NCI-H2227 treated with DMSO at 0.1 percent for 48 hours (cell line): ENCODE measurements around the gene DTD1.
A peak's percentile ranks its signal among the peaks of the same experiment; 100 is the strongest.
"Not testable (repeated sequence)": the region's sequence is repeated elsewhere in the genome, so short reads cannot be mapped to it uniquely, and the experiment has no call there.

Source experiments
- DNase-seq: peaks from one replicate; lab custom pipeline; 2025; lab: John Stamatoyannopoulos, UW

The DTD1 gene

DNA sequence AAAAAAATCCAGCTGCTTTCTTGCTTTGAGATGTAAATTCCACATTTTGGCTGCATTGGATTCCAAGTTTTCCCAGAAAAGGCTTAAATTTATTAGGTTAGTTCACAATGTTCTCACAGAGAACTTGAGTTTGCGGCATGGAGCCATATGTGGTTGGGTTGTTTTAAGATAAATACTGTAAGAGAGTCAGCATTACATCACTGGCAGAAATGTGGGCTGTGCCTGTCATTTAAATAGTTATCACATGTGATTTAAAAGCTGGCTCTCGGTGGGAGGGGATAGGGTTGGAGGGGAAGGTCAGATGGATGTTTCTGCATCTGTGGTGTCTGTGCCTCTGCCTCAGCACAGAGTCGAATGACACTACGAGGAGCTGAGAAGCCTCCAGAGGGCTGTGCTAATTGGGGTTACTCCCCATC is 151.9 kb downstream of the DTD1 start:
- peak; percentile 77 for DNase-seq

- DNase-seq = no peak
Measured at GRCh38 chr20:18740726-18741125, 152.9 kb downstream of the DTD1 start.

DNA sequence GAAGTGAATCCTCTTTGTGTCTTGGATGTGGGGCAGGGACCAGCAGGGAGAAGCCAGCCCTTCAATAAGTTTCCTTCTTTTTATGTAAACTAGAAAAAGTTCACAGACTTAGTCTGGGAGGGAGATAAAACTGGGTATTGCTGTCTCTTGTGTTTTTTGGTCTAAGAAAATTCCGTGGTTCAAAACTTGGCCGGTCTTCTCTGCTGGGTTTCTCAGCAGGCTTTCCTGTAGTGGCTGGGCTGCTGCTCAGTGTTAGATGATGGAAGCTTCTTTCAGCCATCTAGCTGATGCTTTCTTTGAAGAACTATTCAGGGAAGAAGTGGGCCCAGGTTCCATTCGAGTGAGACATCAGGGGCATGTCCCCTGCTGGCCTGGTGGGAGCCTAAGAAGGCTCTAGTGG is 155.0 kb downstream of the DTD1 start:
- no peak for DNase-seq

GRCh38 chr20:18743665-18744440 is 156.0 kb downstream of the DTD1 start:
- DNase-seq = no peak

DNA sequence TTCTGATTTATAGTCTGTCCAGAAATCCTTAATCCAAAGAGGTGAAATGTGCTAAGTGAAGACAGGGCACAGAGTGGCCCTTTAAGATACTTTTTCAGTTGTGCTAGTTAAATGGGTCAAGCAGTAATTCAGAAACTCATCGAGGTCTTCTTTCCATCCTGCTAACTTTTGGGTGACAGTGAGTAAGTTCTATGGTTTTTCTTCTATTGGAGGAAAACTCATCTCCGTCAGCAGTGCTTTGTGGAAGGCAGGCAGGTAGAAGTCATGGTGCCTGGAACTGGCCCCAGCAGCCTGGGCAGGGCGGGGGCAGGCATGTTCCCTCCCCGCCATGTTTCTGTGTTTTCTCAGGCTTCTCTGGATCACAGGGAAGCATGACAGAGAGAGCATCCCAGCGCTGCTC is 159.2 kb downstream of the DTD1 start:
- DNase-seq = no peak

- no peak for DNase-seq
Measured at GRCh38 chr20:18748987-18749386, 161.1 kb downstream of the DTD1 start.

DNA sequence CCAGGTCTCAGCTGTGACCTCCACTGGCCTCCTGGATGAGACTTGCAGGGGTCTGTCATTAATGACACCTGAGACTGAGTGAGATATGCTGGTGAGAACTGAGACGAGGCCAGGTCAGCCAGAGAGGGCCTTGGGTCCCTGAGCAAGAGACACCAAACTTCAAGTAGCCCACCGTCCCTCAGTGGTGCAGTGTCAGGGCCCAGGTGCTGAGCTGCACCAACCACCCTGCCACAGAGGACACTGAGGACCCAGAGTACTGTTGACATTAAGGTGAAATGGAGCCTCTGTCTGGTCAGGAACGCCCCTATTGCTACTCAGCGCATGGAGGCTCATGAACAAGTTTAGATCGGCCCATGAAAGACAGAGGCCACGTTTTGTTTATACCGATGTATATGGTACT is 161.7 kb downstream of the DTD1 start:
- no peak for DNase-seq

DNA sequence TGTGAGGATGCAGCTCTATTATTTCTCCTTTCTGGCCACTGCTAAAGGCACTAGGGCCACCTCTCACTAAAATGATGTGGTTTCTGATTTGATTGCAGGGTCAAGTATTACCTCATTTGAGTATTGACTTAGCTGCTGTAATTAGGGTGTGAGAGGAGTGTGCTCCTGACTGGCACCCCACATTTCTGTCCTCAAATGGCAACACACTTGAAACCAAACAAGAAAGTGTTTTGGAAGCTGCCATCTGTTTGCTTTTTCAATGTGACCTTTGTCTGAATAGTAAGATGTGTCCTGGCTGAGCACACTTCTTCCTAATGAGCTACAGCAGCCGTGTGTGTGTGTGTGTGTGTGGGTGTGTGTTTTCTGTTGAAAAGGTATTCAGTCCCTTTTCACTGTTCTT is 162.9 kb downstream of the DTD1 start:
- DNase-seq = peak; percentile 73

DNA sequence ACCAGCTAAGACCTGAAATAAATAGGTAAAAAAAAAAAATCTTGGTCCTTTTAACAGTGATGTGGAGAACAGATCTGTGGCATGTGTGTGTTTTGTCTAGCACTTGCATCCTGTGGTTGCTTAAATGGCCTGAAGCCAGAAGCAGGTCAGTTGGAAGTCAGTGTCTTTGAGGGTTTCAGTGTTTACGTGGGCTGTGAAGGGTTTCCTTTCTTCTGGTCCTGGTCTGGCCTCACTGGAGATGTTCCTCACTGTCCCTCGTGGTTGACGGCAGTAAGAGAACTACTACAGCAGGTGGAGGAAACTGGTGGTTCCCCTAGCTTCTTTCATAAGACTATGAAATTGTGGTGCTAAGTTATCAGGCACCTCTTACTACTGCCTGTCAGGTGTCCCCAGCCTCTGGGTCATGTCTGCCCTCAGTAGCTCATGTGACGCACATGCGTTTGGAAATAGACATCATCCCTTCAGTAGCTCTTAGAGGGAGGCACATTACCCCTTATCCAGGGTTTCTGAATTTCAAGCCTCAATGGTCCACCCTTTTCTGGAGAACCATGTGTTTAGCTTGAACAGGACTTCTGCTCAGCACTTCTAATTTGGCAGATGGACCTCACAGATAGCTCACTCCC is 166.3 kb downstream of the DTD1 start:
- no peak for DNase-seq

DNA sequence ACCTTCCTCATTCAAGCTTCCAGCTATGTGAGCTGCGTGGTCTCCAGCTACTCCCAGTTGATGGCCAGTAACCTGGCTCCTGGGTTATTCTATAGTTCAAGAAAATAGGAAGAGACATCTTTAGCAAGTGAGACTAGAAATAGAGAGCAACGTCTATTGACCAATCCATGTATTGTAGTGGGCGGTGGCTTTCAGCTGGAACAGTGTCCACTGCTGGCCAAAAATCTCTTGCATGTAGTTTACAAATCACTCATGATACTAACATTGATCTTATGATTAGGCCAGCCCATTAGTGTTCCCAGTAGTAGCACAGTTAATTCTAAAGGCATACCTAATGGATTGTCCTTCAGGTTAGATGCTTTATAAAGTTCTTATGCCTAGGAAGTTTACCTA is 166.8 kb downstream of the DTD1 start:
- no peak for DNase-seq

DNA sequence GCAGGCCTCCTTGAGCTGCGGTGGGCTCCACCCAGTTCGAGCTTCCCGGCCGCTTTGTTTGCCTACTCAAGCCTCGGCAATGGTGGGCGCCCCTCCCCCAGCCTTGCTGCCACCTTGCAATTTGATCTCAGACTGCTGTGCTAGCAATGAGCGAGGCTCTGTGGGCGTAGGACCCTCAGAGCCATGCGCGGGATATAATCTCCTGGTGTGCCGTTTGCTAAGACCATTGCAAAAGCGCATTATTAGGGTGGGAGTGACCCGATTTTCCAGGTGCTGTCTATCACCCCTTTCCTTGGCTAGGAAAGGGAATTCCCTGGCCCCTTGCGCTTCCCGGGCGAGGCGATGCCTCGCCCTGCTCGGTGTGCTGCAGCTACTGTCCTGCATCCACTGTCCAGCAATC is 173.0 kb downstream of the DTD1 start:
- DNase-seq = not testable (repeated sequence)

DNA sequence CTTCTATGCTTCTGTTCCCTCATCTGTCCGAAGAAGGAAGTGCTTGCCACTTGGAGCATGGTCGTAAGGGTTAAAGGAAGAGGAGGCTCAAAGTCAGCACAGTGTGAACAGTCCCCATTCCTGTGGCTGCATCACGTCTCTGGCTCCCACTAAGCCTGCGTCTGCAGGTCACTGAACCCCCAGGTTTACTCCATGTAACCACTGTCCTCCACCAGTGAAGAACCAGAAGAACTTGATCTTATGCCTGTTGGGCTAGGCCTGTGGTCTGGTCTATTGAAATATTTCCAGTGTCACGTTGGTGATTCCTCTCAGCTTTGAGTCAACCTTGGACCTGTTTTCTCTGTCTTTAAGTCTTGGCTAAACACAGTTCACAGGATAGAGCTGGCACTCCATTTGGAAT is 179.8 kb downstream of the DTD1 start:
- DNase-seq = no peak

GRCh38 chr20:18773566-18773965 is 185.7 kb downstream of the DTD1 start:
- no peak for DNase-seq

GRCh38 chr20:18774207-18774606 is 186.4 kb downstream of the DTD1 start:
- no peak for DNase-seq

DNA sequence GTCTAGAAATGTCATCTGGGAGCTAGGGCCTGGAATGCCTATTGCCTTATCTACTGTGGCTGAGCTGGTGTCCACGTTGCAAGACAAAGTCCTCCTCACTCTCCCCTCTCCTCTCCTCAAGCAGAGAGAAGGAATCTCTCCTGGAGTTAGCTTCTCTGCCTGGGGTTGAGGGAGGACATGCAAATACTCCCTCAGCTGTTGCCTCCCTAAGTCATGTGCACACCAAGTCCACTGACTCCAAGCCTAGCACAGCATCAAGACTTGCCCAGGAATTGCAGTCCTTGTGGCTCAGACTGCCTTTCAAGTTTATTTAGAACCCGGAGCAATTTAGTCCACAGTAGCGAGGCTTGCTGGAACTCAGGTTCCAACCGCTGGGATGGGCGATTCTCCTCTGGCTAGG is 187.8 kb downstream of the DTD1 start:
- DNase-seq = no peak

GRCh38 chr20:18778690-18779392 is 191.0 kb downstream of the DTD1 start:
- no peak for DNase-seq

GRCh38 chr20:18780385-18781130 is 192.7 kb downstream of the DTD1 start:
- no peak for DNase-seq

GRCh38 chr20:18781509-18781908 is 193.7 kb downstream of the DTD1 start:
- DNase-seq = no peak

- no peak for DNase-seq
Measured at GRCh38 chr20:18783385-18783959, 195.6 kb downstream of the DTD1 start.

- DNase-seq = not testable (repeated sequence)
Measured at GRCh38 chr20:18787046-18787445, 199.2 kb downstream of the DTD1 start.

DNA sequence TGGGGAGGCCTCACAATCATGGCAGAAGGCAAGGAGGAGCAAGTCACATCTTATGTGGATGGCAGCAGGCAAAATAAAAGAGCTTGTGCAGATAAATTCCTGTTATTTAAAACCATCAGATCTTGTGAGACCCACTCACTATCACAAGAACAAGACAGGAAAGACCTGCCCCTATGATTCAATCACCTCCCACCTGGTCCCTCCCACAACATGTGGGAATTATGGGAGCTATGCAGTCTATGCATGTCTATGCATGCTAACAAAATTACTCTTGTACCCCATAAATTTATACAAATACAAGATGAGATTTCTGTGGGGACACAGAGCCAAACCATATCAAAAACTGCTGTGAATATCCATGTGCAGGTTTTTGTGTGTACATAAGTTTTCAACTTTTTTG is 200.2 kb downstream of the DTD1 start:
- no peak for DNase-seq

DNA sequence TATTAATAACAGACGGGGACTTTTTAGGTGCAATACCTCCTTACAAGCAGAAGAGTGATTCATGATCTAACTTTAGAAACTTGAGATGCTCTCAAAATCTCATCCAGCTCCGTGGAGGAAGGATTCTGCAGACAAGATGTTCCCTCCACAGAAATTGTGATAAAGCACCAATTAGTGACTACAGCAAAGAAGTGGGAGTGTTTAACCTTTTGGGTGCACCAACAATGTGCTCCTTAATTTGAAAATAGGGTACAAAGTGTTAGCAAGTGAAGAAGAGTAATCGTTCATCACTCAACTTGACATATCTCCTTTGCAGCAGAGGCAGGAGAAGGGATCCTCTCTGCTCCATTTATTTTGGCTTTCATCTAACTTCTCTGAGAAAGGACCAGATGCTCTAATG is 202.9 kb downstream of the DTD1 start:
- DNase-seq = peak; percentile 51
